OCI-LY7 (cell line): ENCODE results near the gene SRGAP1. TPM values are rescaled to one million over a fixed set of nuclear protein-coding genes. Genes with fewer than 3 reads are reported as not detected.

Experiments
- BruUV-seq: library from RNA; stranded (reverse); fragments of 400-500 nt; replicated peaks from 2 replicates; lab custom pipeline; 2021; lab: Mats Ljungman, UMichigan
- CTCF ChIA-PET: fragments of 300-600 bp; sonication (Branson Sonifier 250); formaldehyde crosslinking; loops from one replicate; lab custom pipeline; 2022; ENCODE audit warnings: antibody characterized with exemption; ENCODE audit not compliant: unreplicated experiment; lab: Charles Lee
- POLR2A ChIA-PET: fragments of 300-600 bp; sonication (Branson Sonifier 250); formaldehyde crosslinking; loops from one replicate; lab custom pipeline; 2022; ENCODE audit warnings: antibody characterized with exemption; lab: Charles Lee
- DNase-seq: peaks from one replicate; pipeline ENCODE4 v3.0.0-alpha.2; 2015; ENCODE audit warnings: low spot score
- H2AFZ ChIP-seq: fragments of 200-600 bp; sonication (generic), shearing (Covaris generic); 2 replicates; pipeline ENCODE4 v1.6.1; 2014; ENCODE audit warnings: mild to moderate bottlenecking, antibody characterized with exemption, low read length, moderate library complexity
- H3K27ac ChIP-seq: fragments of 200-600 bp; sonication (generic); 2 replicates; pipeline ENCODE4 v1.5.1; 2014; ENCODE audit warnings: mixed run types, low read depth, mild to moderate bottlenecking, moderate library complexity, low read length, inconsistent platforms; ENCODE audit not compliant: poor library complexity, severe bottlenecking
- H3K36me3 ChIP-seq: fragments of 200-600 bp; sonication (generic); 2 replicates; pipeline ENCODE4 v1.6.1; 2014; ENCODE audit warnings: mild to moderate bottlenecking, antibody characterized with exemption, low read length, moderate library complexity, mixed read lengths; ENCODE audit not compliant: insufficient read depth
- H3K4me1 ChIP-seq: fragments of 200-600 bp; sonication (generic); 2 replicates; pipeline ENCODE4 v1.5.1; 2014; ENCODE audit warnings: mild to moderate bottlenecking, low read length; ENCODE audit not compliant: insufficient read depth, poor library complexity, severe bottlenecking
- H3K4me2 ChIP-seq: fragments of 200-600 bp; sonication (generic); 2 replicates; pipeline ENCODE4 v1.6.1; 2014; ENCODE audit warnings: mild to moderate bottlenecking, low read length
- H3K4me3 ChIP-seq: fragments of 200-600 bp; sonication (generic); 2 replicates; pipeline ENCODE4 v1.5.1; 2014; ENCODE audit warnings: mild to moderate bottlenecking, low read depth, low read length; ENCODE audit not compliant: poor library complexity, severe bottlenecking
- H3K79me2 ChIP-seq: fragments of 200-600 bp; sonication (generic); 2 replicates; pipeline ENCODE4 v1.6.1; 2016; ENCODE audit warnings: low read depth, mild to moderate bottlenecking, low read length, moderate library complexity, mixed read lengths; ENCODE audit not compliant: insufficient read depth
- H3K9me2 ChIP-seq: fragments of 200-600 bp; sonication (generic); 2 replicates; pipeline ENCODE4 v1.6.1; 2016; ENCODE audit warnings: mild to moderate bottlenecking, low read length, mixed read lengths; ENCODE audit not compliant: insufficient read depth
- H3K9me3 ChIP-seq: fragments of 200-600 bp; sonication (generic); 2 replicates; pipeline ENCODE4 v1.6.1; 2014; ENCODE audit warnings: mild to moderate bottlenecking, mixed run types, low read length, mixed read lengths
- H4K20me1 ChIP-seq: fragments of 200-600 bp; sonication (generic); 2 replicates; pipeline ENCODE4 v1.6.1; 2014; ENCODE audit warnings: mild to moderate bottlenecking, antibody characterized with exemption, low read length, moderate library complexity, mixed read lengths; ENCODE audit not compliant: insufficient read depth
- EZH2phosphoT487 ChIP-seq: fragments of 200-600 bp; sonication (generic); IDR thresholded peaks from 2 replicates; pipeline ENCODE4 v1.6.1; 2018; ENCODE audit warnings: low read depth, borderline replicate concordance, mild to moderate bottlenecking, mixed run types, antibody characterized with exemption, low read length, moderate library complexity, mixed read lengths
- intact Hi-C: fragments of 100-400 bp; cut with micrococcal nuclease; formaldehyde crosslinking; loops from one replicate; pipeline ENCODE4 v1.10.0; 2022; ENCODE audit not compliant: unreplicated experiment
- total RNA-seq, 2 experiments: library from RNA; depleted of rRNA in 1 of 2; stranded (reverse); fragments of >200 nt in 1 of 2; shearing (Covaris generic) in 1 of 2; gene quantifications; 2 replicates each; pipeline ENCODE4 v1.2.3, GENCODE V29; 2014 to 2022
- TF ChIP-seq, protein P1 (sequence below): fragments of 200-600 bp; sonication (generic); conservative IDR thresholded peaks from 2 replicates; pipeline ENCODE4 v1.5.1; 2014; ENCODE audit warnings: mild to moderate bottlenecking, antibody characterized with exemption, low read length, moderate library complexity, mixed read lengths

The SRGAP1 gene
- total RNA-seq, 2 experiments from 2014 or later: 0.06 TPM; not detected in 1

DNA sequence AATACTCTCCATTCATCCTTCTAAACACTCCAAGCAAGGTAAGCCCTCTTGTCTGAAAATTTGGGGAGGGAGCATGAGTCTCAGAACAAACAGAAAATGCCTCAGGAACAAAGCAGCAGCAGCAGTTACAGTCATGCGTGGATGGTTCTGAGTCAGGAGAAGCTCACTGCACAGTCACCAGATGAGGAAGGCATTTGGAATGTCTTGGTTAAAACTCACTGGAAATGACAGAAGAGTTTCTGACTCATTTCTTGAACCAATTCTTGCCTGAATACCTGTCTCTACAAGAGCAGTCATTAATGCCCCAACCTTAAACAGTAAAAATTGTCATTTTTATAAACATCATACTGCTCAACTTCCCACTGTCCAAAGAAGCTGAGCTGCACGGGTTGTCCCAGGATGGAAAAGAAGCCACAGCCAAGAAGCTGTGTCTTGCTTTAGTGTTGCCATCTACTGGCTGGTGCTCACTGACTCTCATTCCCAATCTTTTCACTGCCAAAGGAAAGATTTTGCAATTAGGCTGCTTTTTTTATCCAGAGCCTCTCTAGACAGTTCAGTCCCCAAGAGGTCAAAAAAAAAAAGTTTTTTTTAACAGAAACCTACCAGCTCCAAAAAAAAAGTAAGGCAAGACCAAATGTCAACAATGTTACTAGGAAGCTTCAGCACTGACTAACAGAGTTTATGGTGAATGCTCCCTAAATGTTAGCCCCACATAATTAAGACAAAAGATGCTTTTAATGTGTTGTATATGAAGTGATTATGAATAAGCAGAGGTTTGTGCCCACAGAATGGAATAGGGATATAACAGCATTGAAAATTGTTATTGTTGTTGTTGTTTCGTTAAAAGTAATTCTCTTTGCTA is 337.2 kb downstream of the SRGAP1 start:
- H3K79me2 ChIP-seq: no peaks in the 10 kb centered on the region
- H3K9me2 ChIP-seq: no peaks in the 10 kb centered on the region
- H3K4me2 ChIP-seq: no peak overlapping the region
- no peak overlapping the region for H3K4me3 ChIP-seq
- no peaks in the 10 kb centered on the region for H4K20me1 ChIP-seq
- DNase-seq: no peak
- H3K36me3 ChIP-seq: no peaks in the 10 kb centered on the region
- no peaks in the 10 kb centered on the region for H3K4me1 ChIP-seq
- no TSS peak for BruUV-seq
- no peaks in the 10 kb centered on the region for H3K9me3 ChIP-seq
- CTCF ChIA-PET: no interaction called here
- intact Hi-C loops: loop anchor here (5.0 kb wide), 1 partner anchor 339 kb away; the partner anchor contains the start of gene SRGAP1
- no peak overlapping the region for H2AFZ ChIP-seq
- H3K27ac ChIP-seq: no peak overlapping the region
- POLR2A ChIA-PET: interaction anchor here (0.6 kb wide), 2 partner anchors 9 to 310 kb away, joined by 3 read pairs; no protein-coding TSS in a partner anchor
- TF ChIP-seq, protein P1, sequence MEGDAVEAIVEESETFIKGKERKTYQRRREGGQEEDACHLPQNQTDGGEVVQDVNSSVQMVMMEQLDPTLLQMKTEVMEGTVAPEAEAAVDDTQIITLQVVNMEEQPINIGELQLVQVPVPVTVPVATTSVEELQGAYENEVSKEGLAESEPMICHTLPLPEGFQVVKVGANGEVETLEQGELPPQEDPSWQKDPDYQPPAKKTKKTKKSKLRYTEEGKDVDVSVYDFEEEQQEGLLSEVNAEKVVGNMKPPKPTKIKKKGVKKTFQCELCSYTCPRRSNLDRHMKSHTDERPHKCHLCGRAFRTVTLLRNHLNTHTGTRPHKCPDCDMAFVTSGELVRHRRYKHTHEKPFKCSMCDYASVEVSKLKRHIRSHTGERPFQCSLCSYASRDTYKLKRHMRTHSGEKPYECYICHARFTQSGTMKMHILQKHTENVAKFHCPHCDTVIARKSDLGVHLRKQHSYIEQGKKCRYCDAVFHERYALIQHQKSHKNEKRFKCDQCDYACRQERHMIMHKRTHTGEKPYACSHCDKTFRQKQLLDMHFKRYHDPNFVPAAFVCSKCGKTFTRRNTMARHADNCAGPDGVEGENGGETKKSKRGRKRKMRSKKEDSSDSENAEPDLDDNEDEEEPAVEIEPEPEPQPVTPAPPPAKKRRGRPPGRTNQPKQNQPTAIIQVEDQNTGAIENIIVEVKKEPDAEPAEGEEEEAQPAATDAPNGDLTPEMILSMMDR: peak; percentile 61
- TF ChIP-seq EZH2phosphoT487: no peak

DNA sequence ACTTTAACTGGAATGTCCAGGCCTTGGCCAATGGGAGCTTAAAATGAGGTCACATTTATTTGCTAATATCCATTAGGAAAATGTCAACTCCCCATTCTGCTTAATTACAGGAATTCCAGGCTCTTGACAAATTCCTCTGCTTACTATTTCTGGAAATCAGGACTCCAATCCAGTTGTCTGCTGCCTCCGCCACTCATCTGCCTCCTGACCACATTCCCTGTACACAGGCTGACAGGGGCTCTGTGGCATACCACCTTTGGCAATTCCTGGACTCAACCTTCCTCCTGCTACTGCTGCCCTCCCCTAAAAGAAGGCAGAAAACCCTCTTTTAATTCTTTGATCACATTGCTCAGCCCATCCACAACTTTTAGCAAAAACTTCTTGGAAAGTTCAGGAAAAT is 339.7 kb downstream of the SRGAP1 start:
- no peaks in the 10 kb centered on the region for H3K4me1 ChIP-seq
- no TSS peak for BruUV-seq
- TF ChIP-seq EZH2phosphoT487: no peak
- TF ChIP-seq, protein P1: no peak
- no peak overlapping the region for H3K4me3 ChIP-seq
- no peak overlapping the region for H3K4me2 ChIP-seq
- ChIA-PET POLR2A (no interaction called here), CTCF (no interaction called here)
- no peaks in the 10 kb centered on the region for H4K20me1 ChIP-seq
- no peaks in the 10 kb centered on the region for H3K9me2 ChIP-seq
- DNase-seq: no peak
- H3K36me3 ChIP-seq: no peaks in the 10 kb centered on the region
- H2AFZ ChIP-seq: no peak overlapping the region
- no peak overlapping the region for H3K27ac ChIP-seq
- no peaks in the 10 kb centered on the region for H3K9me3 ChIP-seq
- H3K79me2 ChIP-seq: no peaks in the 10 kb centered on the region
- intact Hi-C loops: loop anchor here (5.0 kb wide), 1 partner anchor 342 kb away; the partner anchor contains the start of gene SRGAP1

GRCh38 chr12:64186789-64187188 is 342.3 kb downstream of the SRGAP1 start:
- intact Hi-C loops: no loop called here
- Histone ChIP-seq H3K9me3 (no peaks in the 10 kb centered on the region), H4K20me1 (no peaks in the 10 kb centered on the region), H3K36me3 (no peaks in the 10 kb centered on the region), H3K9me2 (no peaks in the 10 kb centered on the region), H3K27ac (no peak overlapping the region), H3K4me3 (no peak overlapping the region), H2AFZ (no peak overlapping the region), H3K4me1 (no peaks in the 10 kb centered on the region), H3K79me2 (no peaks in the 10 kb centered on the region), H3K4me2 (no peak overlapping the region)
- no peak for DNase-seq
- ChIA-PET CTCF (no interaction called here), POLR2A (interaction anchor here (0.6 kb wide), 2 partner anchors 21 to 122 kb away, joined by 3 read pairs; no protein-coding TSS in a partner anchor)
- BruUV-seq: no TSS peak
- TF ChIP-seq EZH2phosphoT487: no peak
- TF ChIP-seq, protein P1: no peak
